VCaP (cell line): ENCODE results near the gene UBALD2.
A peak's percentile ranks its signal among the peaks of the same experiment; 100 is the strongest.

Experiments used
- H3K27ac ChIP-seq: fragments of 450-650 bp; 2 replicates; pipeline ENCODE4 v1.5.1; 2017
- CTCF ChIP-seq: fragments of 450-650 bp; conservative IDR thresholded peaks from 2 replicates; pipeline ENCODE4 v1.5.1; 2017; ENCODE audit warnings: mild to moderate bottlenecking, moderate library complexity

The UBALD2 gene

GRCh38 chr17:76275382-76276068 lies 10.4 kb downstream of the UBALD2 start:
- no peak overlapping the region for H3K27ac ChIP-seq
- TF ChIP-seq CTCF: no peak

DNA sequence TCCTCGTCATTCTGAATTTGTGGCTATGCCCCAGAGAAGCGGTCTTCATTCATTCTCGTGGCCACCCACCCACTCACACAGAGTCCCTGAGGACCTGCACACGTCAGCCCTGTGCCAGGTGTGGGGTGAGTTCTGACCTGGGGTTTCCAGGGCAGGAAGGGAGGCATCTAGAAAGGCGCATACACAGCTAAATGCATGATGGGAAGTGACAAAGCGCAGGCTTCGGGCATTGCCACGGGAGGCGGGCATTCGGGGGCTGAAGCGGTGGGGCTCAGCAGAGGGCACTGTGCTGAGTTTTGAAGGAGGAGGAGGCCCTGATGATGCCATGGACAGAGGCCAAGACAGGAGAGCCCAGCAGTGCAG lies 10.9 kb downstream of the UBALD2 start:
- TF ChIP-seq CTCF: no peak

DNA sequence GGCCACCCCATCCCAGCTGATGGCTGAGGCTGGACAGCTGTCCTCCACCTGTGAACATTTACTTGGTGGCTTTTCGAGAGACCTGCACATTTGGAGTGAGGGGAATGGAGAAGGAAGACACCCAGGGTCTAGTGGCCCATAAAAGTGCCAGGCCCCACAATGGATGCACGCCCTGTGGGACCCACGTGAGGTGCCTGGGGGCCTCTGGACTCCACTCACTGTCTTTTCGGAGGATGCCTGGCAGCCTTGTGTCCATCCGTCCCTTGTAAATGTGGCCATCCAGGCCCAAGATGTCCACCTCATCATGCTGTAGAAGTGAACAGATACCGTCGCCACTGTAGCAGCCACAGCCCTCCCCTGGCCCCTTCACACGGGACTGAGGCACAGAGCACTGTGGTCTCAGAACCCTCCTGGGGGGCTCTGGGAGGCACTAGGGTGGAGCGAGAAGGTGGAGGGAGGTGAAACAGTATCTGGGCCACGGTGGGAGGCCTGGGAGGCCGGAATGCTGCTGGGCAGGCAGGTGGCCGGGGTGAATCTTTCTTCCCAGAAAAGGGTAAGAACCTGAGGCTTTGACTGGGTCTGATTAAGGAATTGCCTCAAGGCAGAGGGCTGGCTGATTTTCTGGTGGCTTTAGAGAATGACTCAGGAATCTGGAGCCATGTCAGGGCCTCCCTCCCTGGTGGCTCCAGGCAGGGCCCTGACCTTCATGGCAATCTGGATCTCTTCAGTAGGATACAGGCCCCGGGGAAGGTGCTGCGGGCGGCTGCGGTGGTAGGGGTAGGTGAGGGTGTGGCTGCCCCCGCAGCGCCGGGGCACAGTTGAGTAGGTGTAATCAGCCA lies 11.5 kb downstream of the UBALD2 start:
- no peak for TF ChIP-seq CTCF
- no peak overlapping the region for H3K27ac ChIP-seq

More for the DNA sequence above, 10.9 kb downstream of the UBALD2 start:
- no peak overlapping the region for H3K27ac ChIP-seq

GRCh38 chr17:76277300-76278267 lies 12.4 kb downstream of the UBALD2 start:
- peak overlapping the region; percentile 83; the same call in 1 of the 2 replicates for H3K27ac ChIP-seq
- TF ChIP-seq CTCF: no peak

GRCh38 chr17:76278268-76278908 lies 13.2 kb downstream of the UBALD2 start:
- TF ChIP-seq CTCF: no peak
- H3K27ac ChIP-seq: peak overlapping the region; percentile 83; the same call in 1 of the 2 replicates

DNA sequence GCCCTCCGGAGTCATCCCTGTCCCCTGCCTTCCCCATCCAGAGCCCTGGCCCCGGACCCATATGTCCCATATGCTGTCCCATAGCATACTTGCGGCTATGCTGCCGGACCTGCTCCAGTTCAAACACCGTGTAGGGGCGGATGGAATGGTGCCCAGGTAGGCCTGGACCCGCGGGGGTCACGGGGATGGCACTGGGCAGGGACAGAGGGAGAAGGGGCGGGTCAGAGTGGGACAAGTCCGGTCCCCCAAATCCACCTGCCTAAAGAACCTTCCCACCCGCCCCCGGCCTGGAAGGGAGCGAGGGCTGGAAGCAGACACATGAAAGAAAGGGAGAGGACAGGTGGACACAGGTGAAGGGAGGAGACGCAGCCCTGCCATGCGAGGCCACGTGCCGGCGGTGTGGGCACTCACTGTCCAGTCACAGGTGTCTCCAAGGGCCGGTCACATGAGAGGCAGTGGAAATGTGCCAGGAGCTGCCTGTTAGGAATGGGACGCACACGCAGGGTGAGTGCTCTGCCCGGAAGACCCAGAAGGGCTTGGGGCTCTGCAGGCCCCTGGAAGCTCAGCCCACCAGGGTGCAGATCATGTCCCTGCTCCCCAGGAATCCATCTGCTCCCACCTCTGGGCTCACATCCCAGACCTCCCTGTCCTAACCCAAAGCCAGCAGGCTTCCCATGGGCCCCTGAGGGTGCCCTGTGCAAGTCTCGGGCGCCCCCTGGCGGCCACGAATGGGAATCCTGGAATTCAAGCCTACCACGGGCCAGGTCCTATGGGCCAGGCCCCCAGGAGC lies 14.0 kb downstream of the UBALD2 start:
- H3K27ac ChIP-seq: peak overlapping the region; percentile 83; the same call in 1 of the 2 replicates

More for the DNA sequence above, 14.0 kb downstream of the UBALD2 start:
- peak; percentile 98 for TF ChIP-seq CTCF
